HG02610 (cell line): ENCODE data around the gene PPP6R1.

Experiments
- ATAC-seq: cut with Tn5 transposase; IDR thresholded peaks from one replicate; pipeline ENCODE4 v1.9.1; 2021; ENCODE audit warnings: mild to moderate bottlenecking, moderate library complexity; ENCODE audit not compliant: unreplicated experiment

The PPP6R1 gene

GRCh38 chr19:55244004-55244680, 14.7 kb downstream of the PPP6R1 start:
- no peak for ATAC-seq

- no peak for ATAC-seq
These were observed 16.3 kb downstream of the PPP6R1 start for GRCh38 chr19:55242517-55242916.

GRCh38 chr19:55241935-55242464, 16.8 kb downstream of the PPP6R1 start:
- ATAC-seq = no peak

- no peak for ATAC-seq
These were observed 17.5 kb downstream of the PPP6R1 start for GRCh38 chr19:55241143-55241934.

GRCh38 chr19:55240713-55241020, 18.1 kb downstream of the PPP6R1 start:
- no peak for ATAC-seq

GRCh38 chr19:55239004-55239403, 19.8 kb downstream of the PPP6R1 start:
- no peak for ATAC-seq

GRCh38 chr19:55238030-55238429, 20.8 kb downstream of the PPP6R1 start:
- no peak for ATAC-seq

- ATAC-seq = no peak
These were observed 25.8 kb downstream of the PPP6R1 start for GRCh38 chr19:55232986-55233385.

- no peak for ATAC-seq
These were observed 26.6 kb downstream of the PPP6R1 start for GRCh38 chr19:55232286-55232602.

- no peak for ATAC-seq
These were observed 27.2 kb downstream of the PPP6R1 start for GRCh38 chr19:55231391-55232285.

- no peak for ATAC-seq
These were observed 28.0 kb downstream of the PPP6R1 start for GRCh38 chr19:55230780-55231179.

- ATAC-seq = no peak
These were observed 28.5 kb downstream of the PPP6R1 start for GRCh38 chr19:55230329-55230728.

GRCh38 chr19:55229789-55230182, 29.0 kb downstream of the PPP6R1 start:
- no peak for ATAC-seq

- no peak for ATAC-seq
These were observed 29.6 kb downstream of the PPP6R1 start for GRCh38 chr19:55229145-55229788.

- ATAC-seq = no peak
These were observed 30.3 kb downstream of the PPP6R1 start, which contains the start of gene TMEM86B for GRCh38 chr19:55228403-55229031. TMEM86B (minus strand) TSS chr19:55228763; CDS start chr19:55228741, 22 bp downstream.

- no peak for ATAC-seq
These were observed 30.8 kb downstream of the PPP6R1 start for GRCh38 chr19:55228015-55228391.

GRCh38 chr19:55227241-55228014, 31.4 kb downstream of the PPP6R1 start:
- ATAC-seq = no peak

GRCh38 chr19:55226788-55227187, 32.0 kb downstream of the PPP6R1 start:
- no peak for ATAC-seq

GRCh38 chr19:55226273-55226672, 32.5 kb downstream of the PPP6R1 start:
- ATAC-seq = no peak
